Mucosa of rectum (tissue), 2 donors: ENCODE results near the gene VDAC1.

Experiments used
- H3K27ac ChIP-seq, 2 donors: one replicate each; pipeline ENCODE4 v1.7.0; 2013; ENCODE audit warnings: inconsistent platforms in 2 of 2, low read depth in 2 of 2, low read length in 2 of 2
- H3K27me3 ChIP-seq, 2 donors: one replicate each; pipeline ENCODE4 v1.7.0; 2013; ENCODE audit warnings: low read length in 2 of 2; ENCODE audit not compliant: control insufficient read depth in 2 of 2, insufficient read depth in 2 of 2
- H3K36me3 ChIP-seq, 2 donors: one replicate each; pipeline ENCODE4 v1.7.0; 2013; ENCODE audit warnings: low read length in 2 of 2; ENCODE audit not compliant: control insufficient read depth in 2 of 2, insufficient read depth in 2 of 2
- H3K4me1 ChIP-seq, 2 donors: one replicate each; pipeline ENCODE4 v1.7.0; 2013; ENCODE audit warnings: low read length in 2 of 2, mild to moderate bottlenecking in 1 of 2; ENCODE audit not compliant: control insufficient read depth in 2 of 2, insufficient read depth in 2 of 2
- H3K4me3 ChIP-seq, 2 donors: one replicate each; pipeline ENCODE4 v1.7.0; 2013; ENCODE audit warnings: low read length in 2 of 2
- H3K9ac ChIP-seq, 2 donors: one replicate each; pipeline ENCODE4 v1.7.0; 2013; ENCODE audit warnings: low read length in 2 of 2, low read depth in 1 of 2, mild to moderate bottlenecking in 1 of 2
- H3K9me3 ChIP-seq, 2 donors: one replicate each; pipeline ENCODE4 v1.7.0; 2013; ENCODE audit warnings: low read length in 2 of 2; ENCODE audit not compliant: control insufficient read depth in 2 of 2
- donor health status: healthy.
- donor health status: Normal muscosa, but diverticular disease.

Gene VDAC1

GRCh38 chr5:134004626-134005416, at the start of gene VDAC1:
TSS of gene VDAC1 (minus strand) at chr5:134004975. CDS start at chr5:133993012, 11,963 bp downstream.
- no peaks in the 10 kb centered on the region for H3K27me3 ChIP-seq
- peak within 1 kb of the TSS; percentile 98 for H3K27ac ChIP-seq
- H3K36me3 ChIP-seq: peaks cover 5 to 13% of the 10 kb centered on the region in 2 donors
- no peaks in the 10 kb centered on the region for H3K9me3 ChIP-seq
- peak within 1 kb of the TSS; percentile 79 to 94 for H3K9ac ChIP-seq
- peaks cover 26 to 36% of the 10 kb centered on the region in 2 donors for H3K4me1 ChIP-seq
- H3K4me3 ChIP-seq: peak within 1 kb of the TSS; percentile 78 to 87

DNA sequence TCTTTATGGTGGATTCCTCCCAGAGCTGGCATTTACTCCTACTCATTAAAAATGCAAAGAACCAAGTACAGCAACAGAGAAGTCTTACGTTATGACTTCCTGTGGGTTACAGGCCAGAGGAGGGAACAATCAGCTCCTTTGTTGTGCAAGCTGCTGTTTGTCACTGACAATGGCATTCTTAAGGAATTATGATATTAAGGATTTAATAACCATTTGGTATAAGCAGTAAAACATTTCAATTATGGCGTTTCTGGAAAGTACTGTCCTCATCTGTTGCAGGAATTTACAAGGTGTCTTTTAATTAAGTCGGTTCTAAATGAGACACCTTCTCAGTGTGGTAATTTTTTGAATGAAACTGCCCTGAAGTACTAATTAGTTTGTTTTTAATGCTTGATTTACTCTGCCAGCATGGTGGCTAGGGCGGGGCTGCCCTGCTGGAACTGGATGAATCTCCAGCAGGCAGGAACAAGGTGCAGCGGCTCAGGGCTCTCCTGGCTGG, 49.1 kb upstream of the VDAC1 start:
- Histone ChIP-seq H3K4me1 (peaks cover 0 to 6% of the 10 kb centered on the region in 2 donors), H3K36me3 (no peaks in the 10 kb centered on the region), H3K4me3 (no peak overlapping the region), H3K27ac (peak overlapping the region in 1 of 2 donors; percentile 56), H3K27me3 (no peaks in the 10 kb centered on the region), H3K9me3 (no peaks in the 10 kb centered on the region), H3K9ac (no peak overlapping the region)

DNA sequence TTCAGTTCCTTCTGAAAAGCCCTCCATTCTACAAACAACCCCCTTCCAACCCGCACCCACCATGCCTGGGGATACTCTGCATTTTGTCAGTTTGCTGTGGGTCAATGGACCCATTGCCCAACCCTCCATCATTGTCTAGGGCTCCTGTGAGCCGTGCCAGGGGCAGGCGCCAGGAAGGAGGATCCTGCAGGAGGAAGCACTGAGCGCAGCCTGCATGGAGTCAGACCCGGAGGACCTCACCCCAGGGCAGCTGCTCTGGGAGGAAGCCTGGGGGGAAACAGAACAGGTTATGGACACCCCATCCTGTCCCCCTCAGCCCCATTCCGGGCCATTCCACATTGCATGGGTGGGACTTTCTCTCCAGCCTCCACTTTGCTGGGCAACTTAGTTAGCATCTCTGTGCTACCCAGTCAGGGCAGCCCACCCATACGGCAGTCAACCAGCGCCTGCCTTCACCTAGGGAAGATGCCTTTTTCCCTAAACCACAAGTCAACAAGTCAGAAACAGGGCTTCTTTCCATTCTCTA, 48.6 kb upstream of the VDAC1 start:
- Histone ChIP-seq H3K9ac (no peak overlapping the region), H3K4me3 (no peak overlapping the region), H3K4me1 (peaks cover 0 to 6% of the 10 kb centered on the region in 2 donors), H3K36me3 (no peaks in the 10 kb centered on the region), H3K9me3 (no peaks in the 10 kb centered on the region), H3K27me3 (no peaks in the 10 kb centered on the region), H3K27ac (peak overlapping the region in 1 of 2 donors; percentile 56)

DNA sequence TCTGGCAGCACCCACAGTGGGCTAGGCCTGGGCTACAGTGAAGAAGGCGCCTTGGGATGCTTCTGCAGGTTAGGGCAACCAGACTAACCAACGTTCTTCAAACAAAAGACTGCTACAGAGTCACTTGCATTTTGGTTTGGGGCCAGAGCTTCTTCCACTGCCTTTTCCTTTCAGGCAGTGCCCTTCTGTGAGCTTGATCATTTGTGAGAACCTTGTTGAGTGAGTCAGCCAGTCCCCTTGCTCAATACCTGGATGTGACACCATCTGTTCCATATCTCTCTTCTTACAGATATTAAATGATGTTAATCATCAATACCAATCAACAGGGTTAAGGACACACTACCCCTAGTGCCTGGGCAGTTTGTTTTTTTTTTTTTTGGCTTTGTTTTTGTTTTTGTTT, 46.5 kb upstream of the VDAC1 start:
- Histone ChIP-seq H3K9ac (no peak overlapping the region), H3K27ac (no peak overlapping the region), H3K4me1 (peaks cover 0 to 6% of the 10 kb centered on the region in 2 donors), H3K9me3 (no peaks in the 10 kb centered on the region), H3K4me3 (no peak overlapping the region), H3K36me3 (no peaks in the 10 kb centered on the region), H3K27me3 (no peaks in the 10 kb centered on the region)

DNA sequence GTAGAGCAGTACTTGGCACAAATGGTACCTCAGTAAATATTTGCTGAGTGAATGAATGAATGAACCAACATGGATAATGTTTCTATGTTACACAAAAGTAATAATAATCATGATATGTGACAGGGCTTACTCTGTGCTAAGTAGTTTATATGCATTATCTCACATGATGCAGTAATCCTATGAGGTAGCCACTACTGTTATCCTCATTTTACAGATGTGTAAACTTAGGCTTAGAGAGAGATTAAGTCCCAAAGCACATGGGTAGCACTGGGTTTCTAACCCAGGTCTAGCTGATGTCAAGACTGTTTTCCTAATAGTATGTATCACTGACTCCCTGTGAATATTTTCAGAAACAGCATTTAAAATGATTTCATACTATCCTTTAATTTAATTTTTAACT, 44.1 kb upstream of the VDAC1 start:
- Histone ChIP-seq H3K9ac (no peak overlapping the region), H3K4me3 (no peak overlapping the region), H3K4me1 (peaks cover 0 to 1% of the 10 kb centered on the region in 2 donors), H3K27ac (no peak overlapping the region), H3K36me3 (no peaks in the 10 kb centered on the region), H3K9me3 (no peaks in the 10 kb centered on the region), H3K27me3 (no peaks in the 10 kb centered on the region)

DNA sequence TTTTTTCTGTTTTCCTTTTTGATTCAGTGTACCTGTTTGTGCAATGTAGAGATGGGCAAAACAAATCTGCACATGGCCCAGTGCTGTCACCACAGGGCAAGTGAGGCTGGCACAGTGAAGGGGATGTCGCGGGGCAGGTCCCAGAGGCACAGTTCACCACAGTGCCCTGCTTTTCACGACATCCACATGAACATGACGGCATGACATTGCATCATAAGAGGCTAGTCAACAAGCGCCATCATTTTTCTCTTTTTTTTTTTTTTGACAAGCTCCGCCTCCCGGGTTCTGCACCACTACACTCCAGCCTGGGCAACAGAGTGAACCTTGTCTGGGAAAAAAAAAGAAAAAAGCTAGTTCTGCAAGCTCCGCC, 42.9 kb upstream of the VDAC1 start:
- Histone ChIP-seq H3K9ac (no peak overlapping the region), H3K9me3 (no peaks in the 10 kb centered on the region), H3K4me3 (no peak overlapping the region), H3K4me1 (no peaks in the 10 kb centered on the region), H3K36me3 (no peaks in the 10 kb centered on the region), H3K27ac (no peak overlapping the region), H3K27me3 (no peaks in the 10 kb centered on the region)

- Histone ChIP-seq H3K36me3 (no peaks in the 10 kb centered on the region), H3K27ac (no peak overlapping the region), H3K4me3 (no peak overlapping the region), H3K9ac (no peak overlapping the region), H3K4me1 (no peaks in the 10 kb centered on the region), H3K27me3 (no peaks in the 10 kb centered on the region), H3K9me3 (no peaks in the 10 kb centered on the region)
These were observed 42.3 kb upstream of the VDAC1 start for GRCh38 chr5:134046801-134047686.

DNA sequence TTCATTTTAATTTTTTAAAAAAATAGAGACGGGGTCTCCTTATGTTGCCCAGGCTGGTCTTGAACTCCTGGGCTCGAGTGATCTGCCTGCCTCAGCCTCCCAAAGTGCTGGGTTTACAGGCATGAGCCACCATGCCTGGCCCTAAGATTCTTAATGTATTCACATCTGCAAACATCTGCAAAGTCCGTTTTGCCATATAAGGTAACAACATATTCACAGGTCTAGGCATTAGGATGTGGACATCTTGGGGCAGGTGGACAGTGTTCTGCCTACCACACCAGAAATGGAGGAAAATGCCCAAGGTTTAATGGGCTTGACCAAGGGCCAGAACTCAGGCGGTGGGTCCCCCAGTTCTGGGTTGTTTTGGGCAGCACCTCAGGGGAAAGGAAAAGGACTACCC, 41.6 kb upstream of the VDAC1 start:
- Histone ChIP-seq H3K4me1 (no peaks in the 10 kb centered on the region), H3K4me3 (no peak overlapping the region), H3K9me3 (no peaks in the 10 kb centered on the region), H3K27me3 (no peaks in the 10 kb centered on the region), H3K9ac (no peak overlapping the region), H3K36me3 (no peaks in the 10 kb centered on the region), H3K27ac (no peak overlapping the region)

GRCh38 chr5:134043793-134044792, 39.3 kb upstream of the VDAC1 start:
- no peak overlapping the region for H3K9ac ChIP-seq
- no peaks in the 10 kb centered on the region for H3K9me3 ChIP-seq
- H3K27me3 ChIP-seq: no peaks in the 10 kb centered on the region
- H3K36me3 ChIP-seq: no peaks in the 10 kb centered on the region
- no peaks in the 10 kb centered on the region for H3K4me1 ChIP-seq
- no peak overlapping the region for H3K27ac ChIP-seq
- H3K4me3 ChIP-seq: no peak overlapping the region
